GM21447 (cell line): Measurements from ENCODE around the gene RSPH6A.
"Not testable (repeated sequence)": the region's sequence is repeated elsewhere in the genome, so short reads cannot be mapped to it uniquely, and the experiment has no call there.

ENCODE experiments used
- ATAC-seq: cut with Tn5 transposase; IDR thresholded peaks from one replicate; pipeline ENCODE4 v1.9.1; 2021; ENCODE audit not compliant: unreplicated experiment

The RSPH6A gene

DNA sequence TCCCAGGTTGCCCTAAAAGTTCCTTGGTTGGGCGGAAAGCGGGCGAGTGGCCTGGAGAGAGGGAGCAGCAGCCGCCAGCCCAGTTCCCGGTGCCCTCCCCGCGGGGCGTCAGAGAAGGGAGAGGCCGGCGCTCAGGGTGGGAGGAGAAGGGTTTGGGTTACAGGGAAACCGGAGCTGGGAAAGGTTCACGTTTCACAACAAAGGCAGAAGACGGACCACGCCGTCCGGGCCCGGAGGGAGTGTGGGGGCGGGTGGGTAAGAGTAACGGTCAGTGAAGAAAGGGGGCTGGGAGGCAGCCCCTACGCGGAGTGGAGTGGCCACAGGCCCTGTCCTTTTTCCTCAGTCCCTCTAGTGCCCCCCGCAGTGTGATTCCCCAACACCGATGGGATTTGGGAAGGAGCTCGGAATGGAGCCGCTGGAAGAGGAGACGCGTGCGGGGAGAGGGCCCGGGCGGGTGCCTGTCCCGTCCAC, 47.7 kb downstream of the RSPH6A start:
- ATAC-seq: no peak

DNA sequence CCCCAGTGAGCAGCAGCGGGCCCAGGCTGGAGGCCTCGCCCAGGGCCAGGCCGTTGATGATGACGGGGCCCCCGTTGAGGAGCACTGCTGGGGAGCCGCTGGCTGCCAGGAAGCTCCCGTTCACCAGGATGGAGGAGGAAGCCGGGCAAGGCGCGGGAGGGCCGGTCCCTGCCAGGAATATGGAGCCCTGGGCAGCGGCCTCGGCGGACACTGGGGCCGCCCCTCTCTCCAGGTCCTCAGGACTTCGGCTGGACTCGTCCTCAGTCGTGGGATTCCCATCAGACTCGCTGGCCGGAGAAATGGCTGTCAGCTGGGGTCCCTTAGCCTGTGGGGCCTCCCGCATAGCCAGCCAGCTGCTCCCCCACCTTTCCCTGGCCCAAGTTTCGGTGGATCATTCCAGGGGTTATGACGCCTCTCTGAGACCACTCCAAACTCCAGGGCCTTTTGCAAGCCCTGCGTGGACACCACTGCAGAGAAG, 48.2 kb downstream of the RSPH6A start:
- no peak for ATAC-seq

DNA sequence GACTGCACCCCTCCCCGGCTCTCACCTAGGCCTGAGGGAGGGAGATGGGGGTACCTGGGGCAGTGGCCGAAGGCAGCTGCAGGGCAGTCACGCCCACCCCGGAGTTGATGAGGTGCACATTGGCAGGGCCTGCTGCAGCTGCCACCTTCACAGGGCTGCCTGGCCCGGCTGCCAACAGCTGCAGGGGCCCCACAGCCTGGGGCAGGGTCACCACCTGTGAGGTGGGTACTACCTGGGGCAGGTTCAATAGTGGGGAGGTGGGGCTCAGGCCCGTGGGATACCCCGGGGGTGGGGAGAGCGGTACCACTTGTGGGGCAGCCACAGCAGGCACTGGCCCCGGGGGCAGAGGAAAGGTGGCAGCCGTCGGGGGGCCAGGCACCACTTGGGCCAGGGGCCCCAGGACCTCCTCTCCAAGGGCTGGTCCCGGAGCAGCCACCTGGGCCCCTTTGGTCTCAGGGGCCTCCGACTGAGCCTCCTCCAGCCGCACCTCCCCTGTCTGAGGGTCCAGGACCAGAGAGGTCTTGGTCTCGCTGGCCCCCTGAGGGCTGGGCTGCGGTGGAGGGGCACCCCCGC, 48.7 kb downstream of the RSPH6A start:
- no peak for ATAC-seq

DNA sequence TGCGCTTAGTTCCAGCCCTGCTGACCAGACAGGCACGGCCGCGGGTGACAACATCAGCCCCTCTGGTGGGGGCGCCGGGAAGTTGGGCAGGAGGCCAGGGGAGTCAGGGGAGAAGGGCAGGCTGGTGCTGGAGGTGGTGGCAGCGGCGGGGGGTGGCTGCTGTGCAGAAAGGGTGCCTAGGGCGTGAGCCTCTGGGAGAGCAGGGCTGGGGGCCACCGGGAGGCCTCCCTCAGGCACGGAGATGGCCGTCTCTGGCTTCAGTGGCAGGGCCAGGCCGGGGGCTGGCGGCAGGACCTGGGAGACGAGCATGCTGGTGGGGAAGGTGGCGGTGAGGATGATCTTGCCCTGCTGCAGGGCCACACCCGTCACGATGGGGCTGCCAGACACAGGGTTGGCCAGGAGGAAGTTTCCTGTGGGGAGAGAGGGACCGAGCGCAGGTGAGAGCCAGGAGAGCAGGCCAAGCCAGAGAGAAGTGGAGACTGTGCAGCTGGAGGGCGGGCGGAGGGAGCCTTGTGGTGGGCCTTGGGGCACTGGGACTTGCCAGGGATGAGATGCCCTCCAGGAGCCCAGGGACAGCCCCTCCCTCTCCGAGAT, 49.3 kb downstream of the RSPH6A start:
- ATAC-seq: no peak

DNA sequence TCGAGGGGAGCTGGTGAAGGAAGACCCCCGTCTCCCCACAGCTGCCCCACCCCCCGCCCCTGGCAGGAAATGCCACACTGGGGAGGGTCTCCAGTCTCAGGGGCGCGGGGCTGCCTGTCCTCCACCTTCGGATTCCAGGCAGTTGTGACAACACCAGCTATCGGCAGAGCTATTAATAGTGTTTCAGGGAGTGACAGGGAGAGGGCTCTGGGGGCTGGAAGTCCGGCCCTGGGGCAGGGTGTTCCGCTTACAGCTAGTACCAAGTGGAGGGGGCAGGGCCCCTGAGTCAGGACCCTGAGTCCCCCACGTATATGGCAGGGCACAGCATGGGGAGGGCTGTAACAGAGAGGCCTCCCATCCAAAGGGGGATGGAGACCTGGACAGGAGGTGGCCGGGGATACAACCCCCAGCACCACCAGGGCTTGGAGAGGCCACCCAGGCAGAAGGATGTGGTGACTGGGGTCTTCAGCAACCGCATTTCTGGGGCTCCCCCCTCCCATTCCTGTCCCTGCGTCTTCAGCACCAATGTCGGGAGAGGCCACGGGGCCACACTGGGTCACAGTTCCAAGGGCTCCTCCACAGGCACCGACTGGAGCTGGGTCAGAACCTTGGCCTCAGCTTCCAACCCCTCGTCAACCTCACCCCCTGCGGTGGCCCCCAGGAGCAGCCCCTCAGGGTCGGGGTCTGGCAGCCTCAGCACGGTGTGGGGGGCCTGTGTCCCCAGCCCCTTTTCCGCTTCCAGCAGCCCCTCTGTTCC, 50.0 kb downstream of the RSPH6A start:
- ATAC-seq: no peak

GRCh38 chr19:45764475-45764874, 50.6 kb downstream of the RSPH6A start:
- ATAC-seq: no peak

DNA sequence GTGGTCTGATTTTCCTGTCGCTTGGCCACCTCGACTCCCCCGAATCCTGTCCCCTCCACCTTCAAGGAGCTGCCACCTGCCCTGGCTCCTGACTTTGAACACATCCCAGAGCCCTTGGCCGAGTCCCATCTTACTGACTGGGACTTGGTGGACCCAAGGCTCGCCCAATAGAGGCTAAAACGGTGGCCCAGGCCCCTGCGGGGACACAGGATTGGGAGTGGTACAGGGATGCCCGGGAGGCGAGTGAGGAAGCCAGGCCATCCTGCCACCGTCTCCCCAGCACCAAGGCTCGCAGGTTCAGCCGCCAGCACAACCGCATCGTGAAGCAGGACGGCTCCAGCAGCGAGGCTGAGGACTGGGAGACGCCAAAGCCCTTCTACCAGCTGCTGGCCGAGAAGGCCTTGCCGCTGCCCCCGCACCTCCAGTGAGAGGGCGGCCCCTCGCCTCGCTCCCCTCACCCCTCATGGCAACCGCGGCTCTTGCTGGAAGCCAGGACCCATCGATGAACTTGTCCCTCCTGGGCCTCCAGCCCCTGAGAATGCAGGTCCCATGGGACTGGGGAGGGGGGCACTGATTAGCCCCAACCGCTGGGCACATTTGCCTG, 51.3 kb downstream of the RSPH6A start:
- ATAC-seq: no peak

GRCh38 chr19:45762870-45763631, 52.1 kb downstream of the RSPH6A start:
- no peak for ATAC-seq

- ATAC-seq: no peak
Measured at GRCh38 chr19:45761714-45762113, 53.4 kb downstream of the RSPH6A start.

DNA sequence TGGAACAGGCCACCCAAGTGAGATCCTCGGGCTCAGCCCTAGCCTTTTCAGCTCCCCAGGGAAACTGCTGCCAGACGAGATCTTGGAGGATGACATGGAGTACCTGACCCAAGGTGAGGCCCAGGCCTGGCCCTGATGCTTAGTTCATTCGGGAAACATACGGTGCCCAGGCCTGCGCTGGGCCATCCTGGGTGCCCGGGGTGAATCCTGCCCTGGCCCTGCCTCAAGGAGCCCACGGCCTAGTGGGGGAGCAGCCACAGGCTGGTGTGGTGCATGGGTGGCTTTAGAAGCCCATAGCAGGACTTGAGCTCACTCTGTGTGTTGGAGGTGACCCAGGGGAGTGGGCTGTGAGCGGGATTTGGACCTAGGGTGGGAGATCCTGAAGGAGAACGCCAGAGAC, 56.2 kb downstream of the RSPH6A start:
- ATAC-seq: no peak

DNA sequence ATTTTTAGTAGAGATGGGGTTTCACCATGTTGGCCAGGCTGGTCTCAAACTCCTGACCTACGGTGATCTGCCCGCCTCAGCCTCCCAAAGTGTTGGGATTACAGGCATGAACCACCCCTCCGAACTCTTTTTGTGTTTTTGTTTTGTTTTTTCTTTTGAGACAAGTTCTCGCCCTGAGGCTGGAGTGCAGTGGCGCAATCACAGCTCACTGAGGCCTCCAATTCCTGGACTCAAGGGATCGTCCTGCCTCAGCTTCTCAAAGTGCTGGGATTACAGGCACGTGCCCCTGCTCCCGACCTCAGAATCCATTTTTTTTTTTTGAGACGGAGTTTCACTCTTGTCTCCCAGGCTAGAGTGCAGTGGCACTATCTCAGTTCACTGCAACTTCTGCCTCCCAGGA, 57.4 kb downstream of the RSPH6A start:
- ATAC-seq: no peak

- no peak for ATAC-seq
Measured at GRCh38 chr19:45754323-45754722, 60.8 kb downstream of the RSPH6A start.

DNA sequence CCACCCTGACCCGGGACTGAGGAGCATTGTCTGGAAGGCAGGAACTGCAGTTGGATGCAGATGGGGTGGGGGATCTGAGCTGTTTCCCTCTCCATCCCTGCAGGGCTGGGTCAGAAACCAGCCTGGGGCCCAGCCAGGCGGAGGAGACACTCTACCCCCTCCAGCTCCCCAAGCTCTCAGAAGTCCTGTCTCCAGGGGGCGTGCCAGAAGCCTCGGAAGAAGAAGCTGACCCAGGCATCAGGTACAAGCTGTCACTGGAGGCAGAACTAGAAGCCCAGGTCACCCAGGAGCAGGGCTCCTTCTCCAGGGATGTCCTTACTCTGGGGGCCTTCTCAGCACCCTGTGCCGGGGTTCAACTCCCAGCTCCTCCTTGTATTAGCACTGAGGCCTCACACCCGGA, 61.6 kb downstream of the RSPH6A start:
- ATAC-seq: no peak

DNA sequence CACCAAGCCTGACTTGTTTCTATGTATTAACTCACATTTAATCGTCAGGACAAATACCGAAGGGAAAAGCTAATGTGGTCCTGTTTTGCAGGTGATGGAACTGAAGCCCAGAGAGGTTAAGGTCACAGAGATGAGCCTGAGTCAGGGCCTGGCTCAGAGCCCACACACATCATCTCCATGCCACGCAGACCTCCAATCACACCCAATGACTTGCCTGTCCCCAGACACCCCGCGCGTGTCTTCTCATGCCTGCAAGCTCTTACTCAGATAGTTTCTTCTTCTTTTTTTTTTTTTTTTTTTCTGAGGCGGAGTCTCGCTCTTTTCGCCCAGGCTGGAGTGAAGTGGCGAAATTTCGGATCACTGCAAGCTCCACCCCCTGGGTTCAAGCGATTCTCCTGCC, 62.5 kb downstream of the RSPH6A start:
- ATAC-seq: no peak

DNA sequence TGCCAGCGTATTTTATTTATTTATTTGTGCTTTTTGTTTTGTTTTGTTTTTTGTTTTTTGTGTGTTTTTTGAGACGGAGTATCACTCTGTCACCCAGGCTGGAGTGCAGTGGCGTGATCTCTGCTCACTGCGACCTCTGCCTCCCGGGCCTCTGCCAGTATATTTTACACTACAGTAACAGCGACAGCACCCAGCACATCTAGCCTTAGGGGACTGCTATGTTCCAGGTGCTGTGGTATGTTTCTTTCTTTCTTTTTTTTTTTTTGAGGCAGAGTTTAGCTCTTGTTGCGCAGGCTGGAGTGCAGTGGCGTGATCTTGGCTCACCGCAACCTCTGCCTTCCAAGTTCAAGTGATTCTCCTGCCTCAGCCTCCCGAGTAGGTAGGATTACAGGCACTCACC, 63.6 kb downstream of the RSPH6A start:
- ATAC-seq: not testable (repeated sequence)

GRCh38 chr19:45747513-45747912, 67.6 kb downstream of the RSPH6A start:
- no peak for ATAC-seq

GRCh38 chr19:45746866-45747265, 68.2 kb downstream of the RSPH6A start:
- ATAC-seq: no peak
